Mesodermal cell (in vitro differentiated cells): ENCODE measurements around the gene C12orf42.

Experiments used
- H3K27ac ChIP-seq: 2 replicates; pipeline ENCODE4 v1.7.0; 2013; ENCODE audit warnings: mild to moderate bottlenecking, low read depth, low read length, moderate library complexity; ENCODE audit not compliant: severe bottlenecking
- H3K36me3 ChIP-seq: 2 replicates; pipeline ENCODE4 v1.7.1; 2013; ENCODE audit warnings: mild to moderate bottlenecking, low read length, moderate library complexity; ENCODE audit not compliant: control insufficient read depth, insufficient read depth
- H3K4me1 ChIP-seq: one replicate; pipeline ENCODE4 v1.7.1; 2013; ENCODE audit warnings: mild to moderate bottlenecking, low read length; ENCODE audit not compliant: insufficient read depth, control insufficient read depth, poor library complexity, severe bottlenecking
- H3K4me3 ChIP-seq: 2 replicates; pipeline ENCODE4 v1.7.0; 2013; ENCODE audit warnings: low read length, control low read depth, mild to moderate bottlenecking; ENCODE audit not compliant: insufficient read depth, poor library complexity, severe bottlenecking; ENCODE audit errors: extremely low read depth
- H3K9me3 ChIP-seq: 2 replicates; pipeline ENCODE4 v1.7.1; 2013; ENCODE audit warnings: mild to moderate bottlenecking, low read length, moderate library complexity; ENCODE audit not compliant: control insufficient read depth
- WGBS, 2 experiments: methylation state at CpG; one replicate each; pipeline ENCODE4 v1.1.5; 2013; ENCODE audit warnings: missing lambda C conversion rate in 2 of 2; ENCODE audit not compliant: insufficient coverage in 2 of 2; 5-methylcytosine and 5-hydroxymethylcytosine counted together

The C12orf42 gene

DNA sequence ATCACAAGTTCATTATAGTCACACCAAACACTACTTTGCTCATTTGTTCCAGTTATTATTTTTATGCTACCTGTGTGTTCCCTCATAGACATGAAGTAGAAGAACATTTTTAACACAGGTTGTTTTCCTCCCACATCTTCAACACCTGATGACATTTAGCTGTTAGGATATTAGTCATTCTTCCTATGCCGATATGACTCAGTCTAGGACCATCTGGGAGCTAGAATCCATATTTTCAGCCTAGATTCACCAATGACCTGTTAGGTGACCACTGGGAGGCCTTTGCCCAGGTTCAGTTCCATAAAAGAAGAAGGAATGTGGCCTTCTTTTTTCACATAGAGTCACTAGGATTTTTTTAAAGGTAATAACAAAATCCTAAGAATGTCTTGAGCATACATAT, 222.8 kb downstream of the C12orf42 start:
- Histone ChIP-seq H3K27ac (no peak overlapping the region), H3K36me3 (no peaks in the 10 kb centered on the region), H3K4me1 (no peaks in the 10 kb centered on the region), H3K4me3 (no peak overlapping the region), H3K9me3 (no peaks in the 10 kb centered on the region)
- WGBS, 2 experiments: 80 to 100% methylated on average over 1 of the region's 1 CpG

DNA sequence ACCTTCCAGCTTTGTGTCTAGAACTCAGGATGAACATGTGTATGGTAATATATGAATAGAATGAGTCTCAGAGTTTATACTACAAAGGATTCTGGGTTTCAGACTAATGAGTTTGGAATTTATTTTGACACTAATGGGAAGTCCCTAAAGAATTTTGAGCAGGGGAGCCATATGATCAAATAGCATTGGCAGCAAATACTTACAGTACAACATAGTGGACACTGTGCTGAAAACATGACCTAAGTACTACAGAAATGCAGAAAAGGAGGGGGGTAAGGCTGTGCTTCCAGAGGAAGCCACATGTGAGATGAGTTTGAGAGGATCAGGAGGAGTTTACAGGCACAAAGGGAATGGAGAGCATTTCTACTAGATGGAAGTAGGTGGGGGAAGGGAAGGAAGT, 225.8 kb downstream of the C12orf42 start:
- Histone ChIP-seq H3K4me3 (no peak overlapping the region), H3K36me3 (no peaks in the 10 kb centered on the region), H3K4me1 (no peaks in the 10 kb centered on the region), H3K9me3 (no peaks in the 10 kb centered on the region), H3K27ac (no peak overlapping the region)

- H3K27ac ChIP-seq: no peak overlapping the region
- H3K4me3 ChIP-seq: no peak overlapping the region
- no peaks in the 10 kb centered on the region for H3K36me3 ChIP-seq
- 84 to 93% methylated on average over 2 to 4 of the region's 5 CpGs for WGBS, 2 experiments
- H3K9me3 ChIP-seq: no peaks in the 10 kb centered on the region
- H3K4me1 ChIP-seq: no peaks in the 10 kb centered on the region
Observed at GRCh38 chr12:103268831-103269514, 226.8 kb downstream of the C12orf42 start.

- Histone ChIP-seq H3K4me3 (no peak overlapping the region), H3K27ac (no peak overlapping the region), H3K9me3 (no peaks in the 10 kb centered on the region), H3K4me1 (no peaks in the 10 kb centered on the region), H3K36me3 (no peaks in the 10 kb centered on the region)
- WGBS, 2 experiments: no CpG with 5 or more reads among the region's 2 CpGs
Observed at GRCh38 chr12:103257763-103258162, 238.0 kb downstream of the C12orf42 start.
